Esophagus (tissue), 2 donors: ENCODE results near the gene ARHGEF11. TPM values are rescaled to one million over a fixed set of nuclear protein-coding genes. Genes with fewer than 3 reads are reported as not detected.

Source experiments
- H3K27ac ChIP-seq, 2 donors: one replicate each; pipeline ENCODE4 v1.5.1; 2013; ENCODE audit warnings: low read depth in 2 of 2, mild to moderate bottlenecking in 2 of 2, inconsistent platforms in 1 of 2, low read length in 1 of 2, moderate library complexity in 1 of 2
- H3K27me3 ChIP-seq, 2 donors: one replicate each; pipeline ENCODE4 v1.6.1; 2013; ENCODE audit warnings: low read length in 2 of 2, control low read depth in 1 of 2, mild to moderate bottlenecking in 1 of 2; ENCODE audit not compliant: insufficient read depth in 2 of 2, control insufficient read depth in 1 of 2
- H3K36me3 ChIP-seq, 2 donors: one replicate each; pipeline ENCODE4 v1.6.1; 2013; ENCODE audit warnings: low read length in 1 of 2; ENCODE audit not compliant: control insufficient read depth in 2 of 2, insufficient read depth in 2 of 2
- H3K4me1 ChIP-seq, 2 donors: one replicate each; pipeline ENCODE4 v1.6.1; 2013; ENCODE audit warnings: low read length in 1 of 2; ENCODE audit not compliant: control insufficient read depth in 2 of 2, insufficient read depth in 2 of 2
- H3K4me3 ChIP-seq, 2 donors: one replicate each; pipeline ENCODE4 v1.5.1; 2013; ENCODE audit warnings: low read length in 2 of 2, mild to moderate bottlenecking in 2 of 2, low read depth in 1 of 2, moderate library complexity in 1 of 2
- H3K9me3 ChIP-seq, 2 donors: one replicate each; pipeline ENCODE4 v1.6.1; 2013; ENCODE audit warnings: mild to moderate bottlenecking in 2 of 2, low read depth in 1 of 2, low read length in 1 of 2, moderate library complexity in 1 of 2; ENCODE audit not compliant: control insufficient read depth in 2 of 2, insufficient read depth in 1 of 2
- WGBS, 2 donors: extraction: QIAGEN DNeasy Blood & Tissue Kit; methylation state at CpG; one replicate each; pipeline ENCODE4 v1.1.7; 2013; 5-methylcytosine and 5-hydroxymethylcytosine counted together
- polyA plus RNA-seq, 2 donors: library from polyadenylated mRNA; stranded (reverse); fragments of 200-250 nt; gene quantifications; one replicate each; pipeline ENCODE4 v1.2.3, GENCODE V29; 2013
- donor health status: healthy with polysubstance abuse.
- donor health status: Bipolar disorder and iron deficiency.

ARHGEF11 gene
- polyA plus RNA-seq, 2 donors = 6.5 to 11.2 TPM

GRCh38 chr1:157008502-157008901 lies 37.0 kb downstream of the ARHGEF11 start:
- Histone ChIP-seq H3K36me3 (no peaks in the 10 kb centered on the region), H3K4me3 (no peak overlapping the region), H3K27ac (no peak overlapping the region), H3K27me3 (no peaks in the 10 kb centered on the region), H3K4me1 (peaks cover 0 to 2% of the 10 kb centered on the region in 2 donors), H3K9me3 (no peaks in the 10 kb centered on the region)
- WGBS, 2 donors = 69 to 70% methylated on average over 1 of the region's 1 CpG

GRCh38 chr1:157007306-157007705 lies 38.2 kb downstream of the ARHGEF11 start:
- 49 to 55% methylated on average over 5 of the region's 5 CpGs for WGBS, 2 donors

GRCh38 chr1:157006676-157007075 lies 38.9 kb downstream of the ARHGEF11 start:
- H3K9me3 ChIP-seq = no peaks in the 10 kb centered on the region
- no peaks in the 10 kb centered on the region for H3K36me3 ChIP-seq
- no peak overlapping the region for H3K4me3 ChIP-seq
- peaks cover 0 to 2% of the 10 kb centered on the region in 2 donors for H3K4me1 ChIP-seq
- 63 to 64% methylated on average over 2 of the region's 2 CpGs for WGBS, 2 donors
- H3K27ac ChIP-seq = no peak overlapping the region
- H3K27me3 ChIP-seq = no peaks in the 10 kb centered on the region

More at GRCh38 chr1:157007306-157007705, 38.2 kb downstream of the ARHGEF11 start:
- H3K27me3 ChIP-seq = no peaks in the 10 kb centered on the region
- no peaks in the 10 kb centered on the region for H3K36me3 ChIP-seq
- H3K4me1 ChIP-seq = peaks cover 0 to 2% of the 10 kb centered on the region in 2 donors
- no peak overlapping the region for H3K4me3 ChIP-seq
- H3K27ac ChIP-seq = no peak overlapping the region
- no peaks in the 10 kb centered on the region for H3K9me3 ChIP-seq

DNA sequence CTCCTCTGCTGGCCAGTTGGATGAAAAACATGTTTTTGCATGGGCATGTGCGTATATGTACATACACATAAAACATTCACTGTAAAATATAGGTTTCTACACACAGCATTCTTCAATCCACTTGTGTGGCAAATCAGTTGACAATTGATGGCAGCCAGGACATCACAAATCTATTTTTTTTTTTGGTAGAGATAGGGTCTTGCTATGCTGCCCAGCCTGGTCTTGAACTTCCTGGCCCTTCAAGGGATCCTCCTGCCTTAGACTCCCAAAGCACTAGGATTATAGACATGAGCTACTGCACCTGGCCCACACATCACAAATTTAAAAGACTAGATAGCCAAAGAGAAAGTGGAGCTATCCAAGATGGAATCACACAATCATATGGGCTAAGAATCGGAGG lies 39.6 kb downstream of the ARHGEF11 start:
- WGBS, 2 donors = 47 to 64% methylated on average over 2 of the region's 2 CpGs
- peaks cover 0 to 2% of the 10 kb centered on the region in 2 donors for H3K4me1 ChIP-seq

DNA sequence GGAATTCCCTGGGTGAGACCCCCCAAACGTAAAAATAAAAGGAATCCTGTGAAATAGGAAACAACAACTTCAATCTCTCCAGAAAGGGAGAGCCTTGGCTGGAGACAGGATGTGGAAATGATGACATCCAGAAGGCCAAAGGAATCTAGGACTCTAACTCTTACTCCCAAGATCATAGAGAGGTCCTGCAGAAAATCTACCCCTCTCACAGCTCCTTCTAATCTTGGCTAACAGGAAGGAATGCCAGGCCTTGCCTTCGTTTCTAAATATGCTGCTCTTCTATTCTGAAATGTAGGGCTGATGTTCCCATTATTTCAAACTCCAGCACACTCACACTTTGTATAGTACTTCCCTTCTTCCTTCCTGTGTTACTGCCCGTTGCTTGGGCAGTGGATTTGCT lies 40.7 kb downstream of the ARHGEF11 start:
- peaks cover 2 to 4% of the 10 kb centered on the region in 2 donors for H3K4me1 ChIP-seq
- no peak overlapping the region for H3K4me3 ChIP-seq
- H3K27ac ChIP-seq = no peak overlapping the region
- 56 to 60% methylated on average over 3 of the region's 3 CpGs for WGBS, 2 donors
- H3K9me3 ChIP-seq = no peaks in the 10 kb centered on the region
- H3K36me3 ChIP-seq = no peaks in the 10 kb centered on the region
- H3K27me3 ChIP-seq = no peaks in the 10 kb centered on the region

More for the DNA sequence above, 39.6 kb downstream of the ARHGEF11 start:
- no peak overlapping the region for H3K27ac ChIP-seq
- no peaks in the 10 kb centered on the region for H3K36me3 ChIP-seq
- H3K9me3 ChIP-seq = no peaks in the 10 kb centered on the region
- H3K4me3 ChIP-seq = no peak overlapping the region
- no peaks in the 10 kb centered on the region for H3K27me3 ChIP-seq

DNA sequence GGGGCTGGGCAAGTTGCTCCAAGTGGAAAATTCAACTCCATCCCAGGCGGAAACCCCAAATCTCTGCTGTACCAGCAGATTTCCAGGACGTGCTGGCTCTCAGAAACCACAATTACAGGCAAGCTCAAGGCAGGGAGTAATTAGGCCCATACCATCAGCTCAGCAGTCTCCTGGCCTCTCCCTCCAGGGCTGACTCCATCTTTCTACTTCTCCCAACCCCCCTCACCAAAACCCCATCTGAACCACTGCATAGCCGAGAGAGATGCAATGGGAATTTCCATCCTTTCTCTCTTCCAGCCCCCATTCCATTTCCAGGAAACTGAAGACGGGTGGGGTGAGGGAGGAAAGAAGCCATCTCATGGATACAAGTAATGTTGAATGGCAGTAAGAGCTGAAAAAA lies 41.2 kb downstream of the ARHGEF11 start:
- Histone ChIP-seq H3K27me3 (no peaks in the 10 kb centered on the region), H3K4me1 (peaks cover 2 to 4% of the 10 kb centered on the region in 2 donors), H3K4me3 (no peak overlapping the region), H3K9me3 (no peaks in the 10 kb centered on the region), H3K27ac (no peak overlapping the region), H3K36me3 (no peaks in the 10 kb centered on the region)
- WGBS, 2 donors = 81 to 85% methylated on average over 4 of the region's 4 CpGs

GRCh38 chr1:157001304-157001703 lies 44.2 kb downstream of the ARHGEF11 start:
- H3K9me3 ChIP-seq = no peaks in the 10 kb centered on the region
- H3K36me3 ChIP-seq = no peaks in the 10 kb centered on the region
- H3K27ac ChIP-seq = peak overlapping the region in 1 of 2 donors; percentile 47
- no peaks in the 10 kb centered on the region for H3K27me3 ChIP-seq
- H3K4me1 ChIP-seq = peaks cover 0 to 4% of the 10 kb centered on the region in 2 donors
- 84 to 86% methylated on average over 1 of the region's 1 CpG for WGBS, 2 donors
- H3K4me3 ChIP-seq = no peak overlapping the region

DNA sequence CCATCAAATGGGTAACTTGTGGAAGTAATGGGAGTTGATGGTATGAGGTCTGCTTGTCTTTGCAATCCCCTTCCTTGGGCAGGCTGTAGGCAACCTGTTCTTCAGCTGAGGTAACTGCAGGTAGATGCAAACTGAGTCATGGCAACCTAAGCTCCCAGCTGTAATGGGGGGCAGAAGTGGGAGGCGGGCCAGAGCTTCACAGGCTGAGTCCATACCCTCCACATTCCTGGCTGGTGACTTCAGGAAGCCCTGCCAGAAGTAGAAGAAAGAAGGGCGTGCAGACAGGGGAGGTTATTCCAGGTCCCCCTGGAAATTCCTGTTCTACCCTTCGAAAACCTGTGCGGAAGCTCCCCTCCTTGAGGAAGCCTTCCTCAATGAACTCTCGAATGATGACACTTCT lies 44.9 kb downstream of the ARHGEF11 start:
- 85 to 88% methylated on average over 5 of the region's 5 CpGs for WGBS, 2 donors
- H3K4me1 ChIP-seq = peaks cover 0 to 4% of the 10 kb centered on the region in 2 donors
- no peaks in the 10 kb centered on the region for H3K9me3 ChIP-seq
- no peak overlapping the region for H3K4me3 ChIP-seq
- H3K36me3 ChIP-seq = no peaks in the 10 kb centered on the region
- no peaks in the 10 kb centered on the region for H3K27me3 ChIP-seq
- no peak overlapping the region for H3K27ac ChIP-seq

- Histone ChIP-seq H3K4me1 (peaks cover 0 to 4% of the 10 kb centered on the region in 2 donors), H3K27ac (no peak overlapping the region), H3K36me3 (no peaks in the 10 kb centered on the region), H3K27me3 (no peaks in the 10 kb centered on the region), H3K9me3 (no peaks in the 10 kb centered on the region), H3K4me3 (no peak overlapping the region)
- WGBS, 2 donors = 76 to 84% methylated on average over 9 of the region's 9 CpGs
These were observed 45.8 kb downstream of the ARHGEF11 start for GRCh38 chr1:156999596-157000320.
